ENCODE results near the gene ODAM. TPM values are rescaled to one million over a fixed set of nuclear protein-coding genes. Genes with fewer than 3 reads are reported as not detected.

The ODAM gene
- total and polyA plus RNA-seq, 12 donors: 0.03 TPM; not detected in 11

DNA sequence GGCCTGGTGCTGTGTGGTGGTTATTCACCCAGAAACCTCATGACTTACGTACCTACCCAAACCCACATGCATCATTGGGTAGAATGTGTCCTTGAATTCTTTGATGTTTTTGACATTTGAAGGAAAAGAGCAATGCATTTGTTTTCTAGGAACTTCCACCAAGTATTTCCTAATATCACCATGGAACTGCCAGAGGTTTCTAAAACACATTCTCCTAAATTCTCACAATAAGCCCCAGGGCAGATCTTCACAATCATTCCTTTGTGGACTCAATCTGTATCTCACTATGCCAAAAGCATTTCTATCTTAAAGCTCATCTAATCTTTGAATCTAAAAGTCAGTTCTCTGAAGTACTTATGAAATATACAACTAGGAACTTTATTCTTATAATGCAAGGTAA is 8.3 kb upstream of the ODAM start:
- Histone ChIP-seq H3K4me3 (no peak overlapping the region), H3K27ac (no peak overlapping the region), H3K4me1 (no peaks in the 10 kb centered on the region), H3K36me3 (no peaks in the 10 kb centered on the region), H3K27me3 (no peaks in the 10 kb centered on the region), H3K9me3 (peaks cover 0 to 10% (median 0%) of the 10 kb centered on the region in 11 donors)
- ATAC-seq (no peak), DNase-seq (no peak)
- TF ChIP-seq, protein P1, sequence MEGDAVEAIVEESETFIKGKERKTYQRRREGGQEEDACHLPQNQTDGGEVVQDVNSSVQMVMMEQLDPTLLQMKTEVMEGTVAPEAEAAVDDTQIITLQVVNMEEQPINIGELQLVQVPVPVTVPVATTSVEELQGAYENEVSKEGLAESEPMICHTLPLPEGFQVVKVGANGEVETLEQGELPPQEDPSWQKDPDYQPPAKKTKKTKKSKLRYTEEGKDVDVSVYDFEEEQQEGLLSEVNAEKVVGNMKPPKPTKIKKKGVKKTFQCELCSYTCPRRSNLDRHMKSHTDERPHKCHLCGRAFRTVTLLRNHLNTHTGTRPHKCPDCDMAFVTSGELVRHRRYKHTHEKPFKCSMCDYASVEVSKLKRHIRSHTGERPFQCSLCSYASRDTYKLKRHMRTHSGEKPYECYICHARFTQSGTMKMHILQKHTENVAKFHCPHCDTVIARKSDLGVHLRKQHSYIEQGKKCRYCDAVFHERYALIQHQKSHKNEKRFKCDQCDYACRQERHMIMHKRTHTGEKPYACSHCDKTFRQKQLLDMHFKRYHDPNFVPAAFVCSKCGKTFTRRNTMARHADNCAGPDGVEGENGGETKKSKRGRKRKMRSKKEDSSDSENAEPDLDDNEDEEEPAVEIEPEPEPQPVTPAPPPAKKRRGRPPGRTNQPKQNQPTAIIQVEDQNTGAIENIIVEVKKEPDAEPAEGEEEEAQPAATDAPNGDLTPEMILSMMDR (IDR thresholded peaks at IDR 0.05): no peak
- WGBS, 2 donors: 83 to 89% methylated on average over 1 of the region's 1 CpG
- intact Hi-C loops (cut with DNase I): loop anchor here in 2 of 10 donors (10.0 kb wide), 1 partner anchor 502 kb away; no protein-coding TSS in a partner anchor

DNA sequence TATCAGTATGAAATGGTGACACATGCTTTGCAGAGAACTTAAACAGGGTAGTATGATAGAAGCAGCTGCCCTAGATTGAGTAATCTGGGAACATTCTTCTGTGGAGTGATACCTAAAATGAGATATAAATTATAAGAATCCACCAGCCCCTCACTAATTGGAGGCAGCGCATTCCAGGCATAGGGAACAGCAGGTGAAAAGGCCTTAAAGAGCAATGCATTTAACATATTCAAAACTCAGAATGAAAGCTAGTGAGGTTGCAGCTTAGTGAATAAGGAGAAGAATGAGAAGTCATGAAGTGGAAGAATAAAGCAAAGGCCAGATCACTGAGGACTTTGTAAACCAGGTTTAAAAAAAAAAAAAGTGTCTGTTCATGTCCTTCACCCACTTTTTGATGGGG is 4.9 kb upstream of the ODAM start:
- intact Hi-C loops (cut with DNase I): no loop called here
- WGBS, 2 donors: 95 to 97% methylated on average over 1 of the region's 1 CpG

DNA sequence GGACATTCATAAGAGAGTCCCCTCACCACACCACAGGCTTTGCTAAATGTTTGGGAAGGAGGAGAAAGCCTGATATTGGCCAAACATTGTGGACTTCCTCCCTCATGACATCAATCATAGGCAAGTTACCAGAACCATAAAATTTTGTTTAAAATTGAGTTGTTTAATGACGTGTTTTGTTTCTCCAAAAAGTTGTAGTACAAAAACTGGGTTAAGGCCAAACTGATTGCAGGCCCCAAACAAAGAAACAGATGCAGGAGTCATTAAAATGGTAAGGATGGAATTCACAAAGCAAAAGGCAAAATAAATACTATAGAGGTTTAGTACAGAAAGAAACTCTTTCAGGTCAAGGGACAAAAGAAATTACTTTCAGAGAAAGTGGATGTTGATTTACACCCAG is 3.9 kb upstream of the ODAM start:
- Histone ChIP-seq H3K27ac (no peak overlapping the region), H3K36me3 (no peaks in the 10 kb centered on the region), H3K4me3 (no peak overlapping the region), H3K9me3 (peaks cover 0 to 10% (median 0%) of the 10 kb centered on the region in 11 donors), H3K27me3 (no peaks in the 10 kb centered on the region), H3K4me1 (no peaks in the 10 kb centered on the region)
- WGBS, 2 donors: 47 to 63% methylated on average over 1 of the region's 1 CpG
- TF ChIP-seq, protein P1 (IDR thresholded peaks at IDR 0.05): no peak
- ATAC-seq (no peak), DNase-seq (no peak)
- intact Hi-C loops (cut with DNase I): no loop called here

More for the DNA sequence above, 4.9 kb upstream of the ODAM start:
- DNase-seq (no peak), ATAC-seq (no peak)
- Histone ChIP-seq H3K4me1 (no peaks in the 10 kb centered on the region), H3K9me3 (peaks cover 0 to 10% (median 0%) of the 10 kb centered on the region in 11 donors), H3K27ac (no peak overlapping the region), H3K36me3 (no peaks in the 10 kb centered on the region), H3K4me3 (no peak overlapping the region), H3K27me3 (no peaks in the 10 kb centered on the region)
- TF ChIP-seq, protein P1 (IDR thresholded peaks at IDR 0.05): no peak

DNA sequence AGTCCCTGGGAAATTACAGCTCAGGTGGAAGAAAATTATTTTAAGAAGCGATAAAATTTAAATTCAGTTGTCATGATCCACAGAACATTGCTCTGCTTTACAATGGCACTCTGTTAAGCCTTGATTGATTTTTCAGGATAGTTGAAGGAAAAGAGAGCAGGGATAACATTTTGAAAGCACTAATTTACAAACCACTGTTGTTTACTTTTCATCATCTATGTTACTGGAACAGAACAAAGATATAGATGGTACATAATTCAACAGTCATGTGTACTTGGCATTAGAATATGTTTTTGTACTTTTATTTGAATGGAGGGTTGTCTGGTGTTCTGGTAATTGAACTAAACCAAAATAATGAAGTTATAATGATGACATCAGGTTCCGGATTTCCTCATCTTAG is 2.6 kb upstream of the ODAM start:
- H3K36me3 ChIP-seq: no peaks in the 10 kb centered on the region
- peaks cover 0 to 10% (median 0%) of the 10 kb centered on the region in 11 donors for H3K9me3 ChIP-seq
- ATAC-seq: no peak
- DNase-seq: no peak
- TF ChIP-seq, protein P1 (IDR thresholded peaks at IDR 0.05): no peak
- no peaks in the 10 kb centered on the region for H3K4me1 ChIP-seq
- no peak overlapping the region for H3K4me3 ChIP-seq
- intact Hi-C loops (cut with DNase I): no loop called here
- WGBS, 2 donors: 84 to 87% methylated on average over 2 of the region's 2 CpGs
- no peaks in the 10 kb centered on the region for H3K27me3 ChIP-seq
- H3K27ac ChIP-seq: no peak overlapping the region

Data from heart right ventricle (tissue), 16 donors.